CD4-positive, alpha-beta T cell treated with Interleukin-6 at 100 ng/mL for 8 hours (primary cell): ENCODE measurements around the gene TMEM169.

Experiments
- DNase-seq: peaks from one replicate; pipeline ENCODE4 v3.0.0-alpha.2; 2020; ENCODE audit warnings: mixed read lengths, low spot score

TMEM169 gene

GRCh38 chr2:216104691-216105090 lies 23.0 kb downstream of the TMEM169 start:
- DNase-seq = no peak

GRCh38 chr2:216107320-216107719 lies 25.6 kb downstream of the TMEM169 start:
- no peak for DNase-seq

GRCh38 chr2:216107760-216108159 lies 26.0 kb downstream of the TMEM169 start:
- DNase-seq = no peak

GRCh38 chr2:216108310-216108966 lies 26.7 kb downstream of the TMEM169 start:
- no peak for DNase-seq

- peak; percentile 98 for DNase-seq
Measured at GRCh38 chr2:216108967-216109921, 27.5 kb downstream of the TMEM169 start, which contains the start of gene XRCC5. XRCC5 (plus strand) TSS chr2:216109348; CDS start chr2:216109437, 89 bp downstream.

- no peak for DNase-seq
Measured at GRCh38 chr2:216109962-216110614, 28.4 kb downstream of the TMEM169 start.

GRCh38 chr2:216110620-216111019 lies 28.9 kb downstream of the TMEM169 start:
- DNase-seq = no peak

- no peak for DNase-seq
Measured at GRCh38 chr2:216111122-216111521, 29.4 kb downstream of the TMEM169 start.

GRCh38 chr2:216112926-216113325 lies 31.2 kb downstream of the TMEM169 start:
- no peak for DNase-seq

GRCh38 chr2:216113572-216113971 lies 31.9 kb downstream of the TMEM169 start:
- no peak for DNase-seq

GRCh38 chr2:216114382-216114713 lies 32.6 kb downstream of the TMEM169 start:
- DNase-seq = no peak

- DNase-seq = peak; percentile 97
Measured at GRCh38 chr2:216114714-216115531, 33.2 kb downstream of the TMEM169 start.

GRCh38 chr2:216116418-216116817 lies 34.7 kb downstream of the TMEM169 start:
- no peak for DNase-seq

GRCh38 chr2:216117561-216118340 lies 36.0 kb downstream of the TMEM169 start:
- no peak for DNase-seq

GRCh38 chr2:216118474-216118873 lies 36.8 kb downstream of the TMEM169 start:
- no peak for DNase-seq

- no peak for DNase-seq
Measured at GRCh38 chr2:216119146-216119545, 37.4 kb downstream of the TMEM169 start.

- no peak for DNase-seq
Measured at GRCh38 chr2:216119986-216120385, 38.3 kb downstream of the TMEM169 start.

GRCh38 chr2:216121255-216121654 lies 39.5 kb downstream of the TMEM169 start:
- DNase-seq = no peak

- no peak for DNase-seq
Measured at GRCh38 chr2:216126943-216127342, 45.2 kb downstream of the TMEM169 start.

GRCh38 chr2:216130346-216130971 lies 48.7 kb downstream of the TMEM169 start:
- DNase-seq = no peak
